NAMALWA (cell line): ENCODE results near the gene LEMD2.

Experiments used
- DNase-seq: peaks from one replicate; pipeline ENCODE4 v3.0.0-alpha.2; 2015; ENCODE audit warnings: low spot score

LEMD2 gene

DNA sequence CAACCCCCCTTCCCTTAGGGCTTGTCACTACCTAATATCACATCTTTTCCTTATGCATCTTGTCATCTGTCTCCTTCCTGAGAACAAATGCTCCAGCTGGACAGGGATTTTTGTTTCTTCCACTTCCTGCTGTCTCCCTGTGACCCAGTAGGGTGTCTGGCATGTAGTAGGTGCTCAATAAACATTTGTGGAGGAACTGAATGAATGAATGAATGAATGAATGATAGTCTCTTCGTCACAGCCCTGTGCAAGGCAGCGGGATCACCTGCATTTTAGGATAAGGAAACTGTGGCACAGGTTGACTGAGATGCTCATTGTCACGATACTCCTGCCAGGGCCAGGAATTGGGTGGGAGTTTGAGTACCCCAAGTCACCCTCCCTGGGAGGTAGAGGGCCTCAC, 14.2 kb downstream of the LEMD2 start:
- DNase-seq, result no peak

DNA sequence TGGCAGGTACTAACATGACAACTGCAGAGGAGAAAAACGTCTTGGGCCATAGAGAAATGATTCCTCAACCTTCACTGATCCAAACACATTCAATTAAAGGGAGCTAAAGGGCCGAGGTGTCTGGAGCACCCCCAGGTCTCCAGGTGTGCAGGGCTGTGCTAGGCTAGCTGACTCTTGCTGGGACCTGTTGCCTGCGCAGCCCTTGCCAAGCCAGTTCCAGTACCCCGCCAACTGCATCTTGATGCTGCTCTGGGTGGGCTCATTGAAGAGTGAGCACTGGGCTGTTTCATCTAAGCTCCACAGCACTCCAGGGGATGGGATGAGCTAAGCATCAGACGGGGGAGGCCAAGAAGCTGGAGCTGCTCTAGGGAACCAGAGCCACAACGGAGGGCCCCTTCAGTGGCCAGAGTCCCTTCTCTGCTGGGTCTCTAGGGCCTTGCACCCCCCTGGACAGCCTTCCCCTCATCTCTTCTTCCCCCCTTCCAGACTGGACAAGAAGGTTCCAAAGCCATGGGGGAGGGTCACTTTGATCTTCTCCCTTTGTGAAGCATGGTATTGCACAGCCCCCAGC, 15.9 kb downstream of the LEMD2 start:
- no peak for DNase-seq

DNA sequence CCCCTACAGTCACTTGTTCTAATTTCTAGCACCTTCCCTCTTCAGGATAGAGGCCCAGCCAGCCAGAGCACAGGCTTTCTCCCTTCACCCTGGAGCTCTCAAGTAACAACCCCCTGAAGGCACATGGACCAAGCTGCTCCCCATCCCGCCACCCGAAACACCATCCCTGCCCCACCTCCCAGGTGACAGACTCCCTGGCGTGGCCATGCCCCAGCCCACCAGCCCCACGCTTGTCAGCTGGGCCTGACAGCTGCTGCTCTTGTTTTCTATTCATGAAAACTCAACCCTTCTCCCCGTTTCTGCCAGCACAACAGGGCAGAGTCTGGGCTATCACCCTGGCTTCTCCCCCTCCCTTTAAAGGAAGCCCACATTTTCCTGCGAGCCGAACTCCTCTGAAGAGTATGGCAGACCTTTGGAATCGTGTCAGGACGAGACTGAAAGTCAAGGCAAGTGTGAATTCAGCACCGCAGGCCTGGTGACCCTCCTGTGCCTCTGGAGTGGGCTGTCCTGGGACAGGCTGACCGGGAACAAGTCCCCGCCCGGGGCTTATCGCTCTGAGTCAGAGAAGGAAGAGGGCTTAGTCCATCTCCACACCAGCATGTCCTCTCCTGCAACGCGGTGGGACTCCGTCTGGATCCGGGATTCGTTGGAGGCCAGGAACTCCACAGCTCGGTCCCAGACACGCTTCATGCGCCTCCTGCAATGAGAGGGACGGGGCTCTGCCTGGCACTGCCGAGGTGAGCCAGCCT, 16.7 kb downstream of the LEMD2 start:
- DNase-seq, result no peak

DNA sequence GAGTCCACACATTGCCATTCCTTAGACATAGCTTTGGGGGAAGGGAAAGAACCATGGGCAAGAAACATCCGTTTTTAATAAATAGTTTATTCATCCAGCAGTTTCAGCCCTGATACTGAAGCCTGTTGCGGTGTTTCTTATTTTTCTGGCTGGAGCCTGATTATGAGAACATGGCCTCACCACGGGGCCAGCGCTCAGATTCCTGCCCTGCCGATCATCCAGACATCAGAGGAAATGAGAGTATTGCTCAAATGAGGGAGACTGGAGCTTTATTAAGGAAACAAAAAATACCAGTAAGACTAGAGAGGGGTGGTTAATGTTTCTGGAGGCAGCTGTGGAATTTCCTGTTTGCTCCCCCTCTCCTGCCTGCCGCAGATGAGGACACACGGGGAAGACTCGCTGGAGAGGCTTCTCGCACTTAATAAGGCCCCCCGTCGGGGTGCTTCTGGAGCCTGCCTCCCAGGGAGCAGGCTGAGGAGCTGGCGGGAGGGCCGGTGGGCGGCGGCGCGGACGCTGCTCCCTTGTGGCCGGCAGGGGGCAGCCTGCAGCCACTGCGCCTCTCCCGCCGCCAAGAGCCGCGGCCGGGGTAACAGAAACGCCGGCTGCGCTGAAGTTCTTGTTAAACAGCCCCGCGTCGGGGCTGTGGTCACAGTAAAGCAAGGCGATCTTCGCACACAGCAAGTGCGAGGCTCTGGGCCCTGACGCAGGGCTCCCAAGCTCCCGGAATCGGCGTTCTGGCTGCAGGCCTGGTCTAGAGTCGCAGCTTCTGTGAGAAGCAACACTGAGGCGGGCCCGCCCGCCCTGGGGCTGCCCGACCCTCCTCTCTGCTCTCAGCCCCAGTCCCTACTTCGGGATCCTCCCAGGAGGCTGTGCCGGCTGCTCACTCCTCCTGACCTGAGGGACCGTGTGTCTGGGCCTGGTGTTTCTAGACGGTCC, 17.5 kb downstream of the LEMD2 start:
- DNase-seq, result peak; percentile 84

DNA sequence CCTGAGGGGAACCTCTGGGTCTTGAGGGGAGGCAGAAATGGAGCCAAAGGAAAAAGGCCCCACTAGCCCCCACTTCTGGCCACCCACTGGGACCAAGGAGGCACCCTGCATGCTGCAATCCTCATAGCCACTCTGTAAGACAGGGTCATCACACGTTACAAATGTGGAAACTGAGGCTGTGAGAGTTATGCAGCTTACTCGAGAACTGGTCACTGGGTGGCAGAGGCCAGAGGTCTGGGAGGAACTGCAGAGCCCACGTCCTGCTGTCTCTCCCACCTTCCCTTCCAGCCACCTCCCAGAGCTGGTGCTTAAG, 18.1 kb downstream of the LEMD2 start:
- DNase-seq, result no peak

DNA sequence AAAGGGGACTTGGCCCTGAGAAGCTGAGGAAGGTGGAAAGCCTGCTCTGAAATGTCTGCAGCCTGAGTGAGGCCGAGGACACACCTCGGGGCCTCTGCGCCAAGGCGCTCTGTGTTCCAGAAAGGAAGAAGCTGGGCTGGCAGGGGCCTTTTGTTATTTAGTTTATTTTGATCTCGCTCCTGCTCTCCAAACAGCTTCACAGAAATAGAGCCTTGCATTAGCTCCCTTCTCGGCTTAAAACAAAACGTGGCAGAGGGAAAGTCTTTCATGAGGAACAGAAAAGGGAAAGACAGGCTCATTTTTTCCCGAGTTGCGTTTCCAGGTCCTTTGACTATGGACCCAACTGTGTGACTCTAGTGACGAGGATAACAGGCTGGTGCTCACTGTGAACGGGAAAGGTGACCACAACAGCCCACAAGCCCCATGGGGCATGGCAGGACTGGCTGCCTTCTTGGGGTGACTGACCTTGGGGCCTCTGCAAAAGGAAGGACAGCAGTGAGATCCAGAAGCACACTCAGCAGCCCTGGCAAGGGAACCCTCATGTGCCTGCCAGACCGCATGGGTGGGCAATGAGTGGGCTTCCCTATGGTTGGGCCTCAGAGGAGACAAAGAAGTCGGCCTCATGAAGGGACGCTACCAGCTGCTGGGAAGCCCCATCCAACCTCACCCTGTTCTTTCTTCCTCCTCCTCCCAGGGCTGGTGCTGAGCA, 18.7 kb downstream of the LEMD2 start:
- DNase-seq, result no peak

DNA sequence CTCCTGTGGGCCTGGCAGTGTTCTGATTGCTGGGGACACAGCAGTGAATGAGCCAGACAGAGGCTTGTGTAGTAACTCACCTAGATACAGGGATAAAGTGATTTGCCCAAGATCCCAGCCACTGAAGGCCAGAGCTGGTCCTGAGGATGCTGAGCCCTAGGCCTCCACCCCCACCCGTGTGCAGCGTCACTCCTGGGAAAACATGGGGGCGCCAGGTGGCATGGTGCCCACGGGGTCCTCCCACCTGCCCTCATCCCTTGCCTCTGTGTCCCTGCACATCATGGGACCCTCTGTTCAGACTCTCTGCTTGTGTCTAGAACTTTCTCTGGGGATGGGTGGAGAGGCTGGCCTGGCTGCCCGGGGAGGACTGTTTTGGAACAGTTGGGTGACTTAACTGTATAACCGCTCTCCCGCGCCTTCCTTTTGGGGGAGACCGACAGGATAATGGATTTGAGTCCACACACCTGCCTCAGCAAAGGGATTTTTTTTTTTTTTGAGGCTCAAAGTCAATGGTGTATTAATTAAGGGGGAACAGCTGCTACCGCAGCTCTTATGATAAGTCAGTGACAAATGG, 19.6 kb downstream of the LEMD2 start:
- no peak for DNase-seq

DNA sequence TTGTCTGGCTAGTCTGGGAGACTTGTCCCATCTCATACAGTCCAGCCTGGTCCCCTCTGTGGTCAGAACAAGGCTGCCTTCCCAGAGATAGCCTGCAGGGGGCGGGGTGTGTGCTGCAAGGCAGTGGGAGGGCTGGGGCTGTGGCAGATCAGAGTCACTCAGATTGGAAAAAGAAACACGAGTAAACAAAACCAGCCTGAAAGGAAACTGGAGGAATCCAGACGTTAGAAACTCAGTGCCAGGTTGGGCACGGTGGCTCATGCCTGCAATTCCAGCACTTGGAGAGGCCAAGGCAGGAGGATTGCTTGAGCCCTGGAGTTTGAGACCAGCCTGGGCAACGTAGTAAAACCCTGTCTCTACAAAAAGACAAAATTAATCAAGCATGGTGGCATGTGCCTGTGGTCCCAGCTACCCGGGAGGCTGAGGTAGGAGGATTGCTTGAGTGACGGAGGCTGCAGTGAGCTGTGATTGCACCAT, 20.2 kb downstream of the LEMD2 start:
- peak; percentile 78 for DNase-seq

DNA sequence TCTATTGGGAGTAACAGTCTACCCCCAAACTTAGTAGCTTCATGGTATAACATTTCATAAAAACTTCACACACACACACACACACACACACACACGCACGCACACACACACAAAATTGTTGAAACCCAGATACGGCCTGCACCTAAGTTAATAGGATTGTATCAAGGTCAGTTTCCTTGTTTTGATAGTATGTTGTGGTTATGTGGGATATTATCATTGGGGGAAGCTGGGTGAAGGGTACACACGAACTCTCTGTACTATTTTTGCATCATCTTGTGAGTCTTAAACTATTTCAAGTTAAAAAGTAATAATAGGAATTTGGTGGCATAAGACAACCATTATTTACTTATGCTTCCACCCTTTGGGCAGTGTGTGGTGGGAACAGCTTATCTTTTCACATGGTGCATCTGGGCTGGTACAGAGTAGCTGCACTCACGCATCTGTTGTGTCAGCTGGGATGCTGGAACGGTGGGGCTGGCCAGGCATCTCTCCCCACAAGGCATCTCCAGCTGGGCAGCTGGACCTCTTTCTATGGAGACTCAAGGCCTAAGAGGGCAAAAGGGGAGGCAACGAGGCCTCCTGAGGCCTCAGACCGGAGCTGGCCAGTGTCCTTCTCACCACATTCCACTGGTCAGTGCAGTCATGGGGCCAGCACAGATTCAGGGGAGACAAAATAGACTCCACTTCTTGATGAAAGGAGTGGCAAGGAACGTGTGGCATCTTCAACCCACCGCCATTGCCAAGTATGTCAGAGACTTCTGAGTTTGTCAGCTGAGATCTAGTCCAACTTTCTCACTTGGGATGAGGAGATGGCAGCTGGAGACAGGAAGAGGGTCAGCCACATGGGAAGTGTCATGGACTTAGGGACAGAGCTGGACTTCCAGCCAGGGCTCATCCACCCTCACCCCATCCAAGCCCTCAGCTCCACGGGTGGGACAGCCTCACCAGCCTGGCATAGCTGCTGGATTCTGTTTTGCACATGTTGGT, 21.7 kb downstream of the LEMD2 start:
- no peak for DNase-seq

DNA sequence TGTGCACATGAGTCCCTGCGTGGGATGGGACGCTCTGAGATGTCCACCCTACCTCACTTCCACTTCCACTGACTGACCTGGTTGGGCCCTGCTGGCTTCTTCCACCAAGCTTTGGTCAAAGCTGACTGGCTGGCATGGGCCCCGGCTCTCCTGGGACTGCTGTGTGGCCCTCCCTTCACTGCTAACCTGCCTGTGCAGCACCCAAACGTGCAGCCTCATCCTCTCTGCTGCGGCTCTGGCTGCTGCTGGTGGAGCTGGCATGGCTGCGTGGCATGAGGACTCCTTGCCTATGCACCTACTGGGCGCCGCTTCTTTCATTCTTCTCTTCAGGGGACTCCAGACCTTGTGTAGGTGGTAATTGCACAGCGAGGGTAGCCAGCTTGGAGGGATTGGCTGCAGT, 23.6 kb downstream of the LEMD2 start:
- DNase-seq, result no peak

DNA sequence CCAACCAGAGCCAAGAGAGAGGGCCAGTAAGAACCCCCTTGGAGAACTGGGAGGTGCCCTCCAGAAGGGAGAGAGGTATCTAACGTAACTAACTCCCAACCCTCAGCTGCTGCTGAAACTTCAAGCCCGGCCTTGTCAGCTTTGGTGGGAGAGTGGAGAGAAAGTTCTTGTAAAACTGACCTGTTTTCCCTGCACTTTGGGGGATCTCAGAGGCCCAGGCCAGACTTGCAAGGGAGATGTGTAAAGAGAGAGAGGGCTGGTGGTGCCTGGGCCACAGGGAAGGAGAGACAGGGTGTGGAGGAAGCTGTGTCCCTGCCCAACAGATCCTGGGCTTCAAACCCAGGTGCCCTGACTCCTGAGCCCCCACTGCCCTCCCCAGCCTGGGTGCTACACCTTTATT, 24.9 kb downstream of the LEMD2 start:
- no peak for DNase-seq

DNA sequence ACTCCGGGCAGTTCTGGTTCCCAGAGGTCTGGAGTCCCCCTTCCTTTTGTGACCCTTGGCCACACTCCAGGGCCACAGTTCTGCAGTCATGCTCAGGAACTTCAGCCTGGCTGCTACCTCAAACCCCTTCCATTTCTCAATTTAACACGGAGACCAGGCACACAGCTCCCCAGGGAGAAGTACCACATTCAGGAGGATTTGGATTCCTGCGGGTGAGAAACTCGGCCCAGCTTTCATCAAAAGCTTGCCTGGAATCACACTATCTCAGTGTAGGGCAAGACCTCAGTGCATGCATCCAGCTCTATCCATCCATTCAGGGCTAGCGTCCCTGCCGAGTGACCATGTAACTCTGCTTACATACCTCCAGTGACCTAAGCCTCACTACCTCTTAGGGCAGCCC, 25.4 kb downstream of the LEMD2 start:
- no peak for DNase-seq

DNA sequence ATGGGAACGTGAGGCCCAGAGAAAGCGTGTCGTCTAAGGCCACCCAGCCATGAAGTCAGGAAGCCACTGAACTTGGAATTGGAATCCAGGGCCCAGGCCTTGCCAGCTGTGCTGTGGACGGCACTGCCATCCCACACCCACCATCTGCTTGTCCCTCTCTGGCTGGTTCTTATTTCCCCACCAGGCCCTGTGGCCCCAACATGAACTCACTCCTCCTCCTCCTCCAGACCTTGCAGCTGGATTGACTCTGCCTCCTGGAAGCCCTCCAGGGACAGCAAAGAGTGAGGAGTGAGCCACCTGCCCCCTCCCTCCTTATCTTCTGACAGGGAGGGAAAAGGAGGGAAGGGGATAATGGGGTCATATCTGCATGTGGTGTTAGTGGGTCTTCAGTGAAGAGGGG, 26.2 kb downstream of the LEMD2 start:
- no peak for DNase-seq

DNA sequence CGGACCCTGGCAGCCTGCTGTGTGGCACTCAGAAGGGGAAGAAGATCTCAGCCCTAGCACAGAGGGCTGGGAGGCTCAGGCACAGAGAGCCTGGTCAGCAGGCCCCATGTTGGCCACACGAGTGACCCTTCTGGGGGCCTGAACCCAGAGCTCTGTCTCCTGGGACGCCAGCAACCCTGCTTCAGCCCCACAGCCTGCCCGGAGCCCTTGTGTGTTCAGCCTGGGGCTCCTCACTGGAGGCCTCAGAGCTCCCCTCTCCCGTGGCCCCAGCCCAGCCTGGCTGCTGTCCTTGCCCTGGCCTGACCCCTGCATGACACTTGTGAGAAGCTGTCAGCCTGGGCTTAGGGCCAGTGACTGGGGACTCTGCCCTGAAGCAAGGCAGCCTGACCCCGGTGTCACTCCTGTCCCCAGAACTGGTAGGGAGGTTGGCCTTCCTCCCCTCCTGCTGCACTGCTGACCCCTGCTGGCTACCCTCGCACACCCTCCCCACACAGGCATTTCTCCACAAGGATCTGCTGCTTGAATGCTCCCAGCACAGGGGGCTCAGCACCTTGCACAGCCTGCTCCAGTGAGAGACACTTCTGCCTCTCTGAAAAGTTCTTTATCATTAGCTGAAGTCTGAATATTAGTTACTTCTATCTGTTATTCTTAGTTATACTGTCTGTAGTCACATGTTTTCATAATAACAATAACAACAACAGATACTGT, 26.9 kb downstream of the LEMD2 start:
- DNase-seq, result peak; percentile 63

DNA sequence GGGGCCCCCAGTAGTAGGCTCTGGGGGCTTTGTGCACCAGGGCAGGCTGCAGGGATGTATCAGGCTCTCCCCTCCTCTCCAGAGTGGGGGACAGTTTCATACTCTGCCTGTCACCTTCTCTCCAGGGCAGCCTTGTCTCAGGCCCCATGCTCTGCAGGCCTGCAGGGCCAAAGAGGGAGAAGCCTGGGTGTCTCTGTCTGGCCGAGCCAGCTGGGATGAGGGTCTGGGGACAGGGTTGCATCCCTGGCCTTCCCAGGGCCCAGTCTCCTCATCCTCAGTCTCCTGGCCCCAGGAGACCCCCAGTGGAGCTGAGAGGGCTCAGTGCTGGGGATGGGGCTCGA, 27.4 kb downstream of the LEMD2 start:
- no peak for DNase-seq

DNA sequence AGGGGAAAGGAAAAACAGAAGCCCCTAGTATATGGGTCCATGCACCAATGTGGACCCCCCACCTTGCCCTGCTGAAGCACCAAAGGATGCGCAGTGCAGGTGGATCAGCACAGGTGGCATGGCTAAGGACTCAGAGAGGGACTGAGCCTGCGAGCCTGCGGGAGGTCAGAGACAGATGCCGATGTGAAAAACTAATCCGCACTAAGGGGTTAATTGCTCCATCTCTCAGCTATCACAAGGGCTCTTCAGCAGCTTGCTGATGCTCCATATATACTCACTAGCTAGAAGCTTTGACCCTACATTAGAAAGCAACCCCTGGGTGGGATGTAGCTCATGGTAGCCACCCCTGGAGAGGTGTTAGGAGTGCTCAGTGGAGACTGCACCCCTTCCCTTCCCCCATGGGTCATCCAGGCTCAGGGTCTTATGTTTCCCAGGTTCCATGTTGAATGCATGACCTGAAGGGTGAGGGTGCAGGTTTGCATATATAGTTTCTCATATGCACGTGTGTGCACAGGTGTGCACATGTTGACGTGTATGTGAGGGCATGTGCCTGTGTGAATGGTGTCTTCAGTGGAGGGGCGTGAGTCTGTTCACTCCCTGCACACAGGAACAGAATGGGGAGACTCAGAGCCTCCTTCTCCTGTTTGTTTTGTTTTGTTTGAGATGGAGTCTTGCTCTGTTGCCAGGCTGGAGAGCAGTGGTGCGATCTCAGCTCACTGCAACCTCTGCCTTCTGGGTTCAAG, 28.9 kb downstream of the LEMD2 start:
- DNase-seq, result peak; percentile 26

DNA sequence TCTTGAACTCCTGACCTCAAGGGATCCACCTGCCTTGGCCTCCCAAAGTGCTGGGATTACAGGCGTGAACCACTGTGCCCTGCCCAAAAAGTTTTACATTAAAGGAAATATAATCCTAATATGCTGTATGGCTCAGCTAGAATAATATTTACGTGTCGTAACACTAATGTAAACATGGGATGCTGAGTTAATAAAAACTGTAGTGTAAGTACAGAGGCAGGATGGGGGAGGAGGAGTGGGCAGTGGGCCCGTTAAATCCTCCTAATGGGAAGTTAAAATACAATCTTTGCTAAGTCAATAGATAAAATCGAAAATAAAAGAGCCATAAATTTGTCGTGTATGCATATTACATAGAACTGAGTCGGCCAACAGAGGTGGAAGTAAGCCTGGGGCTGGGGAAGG, 30.1 kb downstream of the LEMD2 start:
- DNase-seq, result no peak

DNA sequence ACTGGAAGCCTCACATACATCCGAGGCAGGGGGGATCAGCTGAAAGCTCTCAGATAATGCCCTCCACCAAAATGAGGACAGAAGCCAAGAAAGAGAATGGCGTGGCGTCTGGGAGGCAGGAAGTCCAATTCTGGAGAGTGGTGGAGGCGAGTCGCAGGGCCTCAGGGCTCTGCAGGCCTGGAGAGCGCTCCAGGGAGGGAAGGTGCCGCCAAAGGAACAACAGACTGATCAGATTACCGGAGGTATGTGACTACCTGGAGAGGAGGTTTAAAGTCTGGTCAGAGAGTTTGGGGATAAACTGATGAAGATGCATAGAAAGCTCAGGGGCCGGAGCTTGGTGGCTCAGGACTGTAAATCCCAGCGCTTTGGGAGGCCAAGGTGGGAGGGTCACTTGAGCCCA, 31.0 kb downstream of the LEMD2 start:
- DNase-seq, result no peak

DNA sequence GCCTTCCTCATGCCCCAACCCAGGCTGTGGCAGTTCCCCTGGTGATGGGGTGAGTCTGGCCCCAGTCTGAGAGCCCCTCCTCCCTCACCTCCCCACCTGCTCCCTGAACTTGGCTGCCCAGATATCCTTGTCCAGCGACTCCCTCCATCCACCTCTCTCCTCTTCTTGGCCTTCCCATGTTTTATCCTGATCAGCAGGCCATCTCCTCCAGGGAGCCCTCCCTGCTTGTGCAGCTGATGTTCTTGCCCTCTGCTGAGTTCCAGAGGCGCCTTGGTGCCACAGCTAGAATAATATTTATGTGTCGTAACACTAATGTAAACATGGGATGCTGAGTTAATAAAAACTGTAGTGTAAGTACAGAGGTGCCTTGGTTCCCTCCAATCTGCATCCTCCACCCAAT, 31.8 kb downstream of the LEMD2 start:
- DNase-seq, result no peak
